HG03108 (cell line): ENCODE measurements around the gene SSH2.
"Not testable (repeated sequence)": the region's sequence is repeated elsewhere in the genome, so short reads cannot be mapped to it uniquely, and the experiment has no call there.

Experiments used
- ATAC-seq: cut with Tn5 transposase; IDR thresholded peaks from one replicate; pipeline ENCODE4 v1.9.1; 2021; ENCODE audit warnings: moderate library complexity; ENCODE audit not compliant: unreplicated experiment

The SSH2 gene

DNA sequence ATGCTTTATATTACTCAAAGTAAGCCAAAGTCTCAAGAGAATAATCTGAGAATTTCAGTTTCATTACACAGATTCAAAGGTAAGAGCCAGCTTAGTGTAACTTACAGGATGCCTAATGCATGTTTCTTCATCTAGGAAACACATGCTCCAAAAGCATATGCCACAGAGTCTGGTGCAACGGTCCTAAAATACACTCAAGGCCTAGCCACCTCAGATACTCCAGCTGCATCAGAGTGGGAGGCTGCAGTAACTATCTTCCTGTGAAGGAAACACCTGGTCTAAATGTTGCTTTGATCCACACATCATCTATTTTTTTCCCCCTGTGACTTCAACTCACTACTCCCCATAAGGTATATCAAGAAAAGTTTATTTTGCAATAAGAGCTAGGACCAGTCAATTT, 255.7 kb downstream of the SSH2 start:
- no peak for ATAC-seq

DNA sequence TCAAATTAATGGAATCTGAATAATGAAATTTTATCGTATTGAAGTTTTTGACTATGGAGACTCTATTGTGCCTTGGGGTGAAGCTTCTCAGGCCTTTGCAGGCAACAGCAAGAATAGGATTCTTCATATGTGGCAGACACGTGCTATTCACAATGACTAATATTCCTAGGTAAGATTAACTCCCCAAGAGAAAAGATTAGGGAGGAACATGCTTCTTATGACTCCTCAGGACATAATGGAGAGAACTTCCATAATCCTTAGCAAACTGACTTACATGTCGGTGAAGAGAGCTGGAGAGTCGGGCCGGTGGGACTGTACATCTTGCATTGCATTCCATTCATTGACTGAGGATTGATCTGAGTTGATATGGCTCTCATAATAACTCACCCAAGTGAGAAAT, 258.4 kb downstream of the SSH2 start:
- ATAC-seq, result no peak

DNA sequence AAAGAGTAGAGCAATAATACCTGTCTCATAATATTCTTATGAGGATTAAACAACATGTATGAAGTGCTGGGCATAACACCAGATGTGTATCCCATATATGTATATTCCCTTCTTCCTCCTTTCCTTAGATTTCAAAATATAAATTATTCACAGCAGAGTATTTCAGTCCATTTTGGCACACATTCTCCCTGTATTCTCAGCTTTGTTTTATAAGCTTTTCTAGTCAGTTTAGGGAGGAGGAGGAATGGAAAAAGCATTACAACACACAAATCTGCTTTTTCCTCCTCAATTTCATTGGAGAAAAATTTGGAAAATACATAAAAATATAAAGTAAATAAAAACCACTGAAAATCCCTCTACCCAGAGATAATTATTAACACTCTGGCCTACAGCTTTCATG, 260.8 kb downstream of the SSH2 start:
- no peak for ATAC-seq

DNA sequence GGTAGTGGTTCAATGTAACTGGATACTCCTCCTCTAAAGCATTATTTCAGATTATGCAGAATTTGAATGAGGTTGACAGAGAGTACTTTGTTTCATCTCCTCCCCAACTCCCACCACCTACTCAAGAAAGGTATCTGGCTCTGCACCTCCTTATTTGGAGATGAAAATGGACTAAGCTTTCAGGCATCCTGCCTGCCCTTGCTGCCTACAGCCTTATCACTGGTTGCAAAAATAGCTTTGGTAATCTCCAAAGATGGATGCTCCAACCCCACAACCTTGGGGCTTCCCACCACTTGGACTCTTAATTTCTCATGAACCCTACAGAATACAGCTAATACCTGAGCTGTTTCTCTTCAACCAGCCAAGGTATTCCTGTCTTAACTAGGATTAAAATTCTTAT, 262.1 kb downstream of the SSH2 start:
- no peak for ATAC-seq

DNA sequence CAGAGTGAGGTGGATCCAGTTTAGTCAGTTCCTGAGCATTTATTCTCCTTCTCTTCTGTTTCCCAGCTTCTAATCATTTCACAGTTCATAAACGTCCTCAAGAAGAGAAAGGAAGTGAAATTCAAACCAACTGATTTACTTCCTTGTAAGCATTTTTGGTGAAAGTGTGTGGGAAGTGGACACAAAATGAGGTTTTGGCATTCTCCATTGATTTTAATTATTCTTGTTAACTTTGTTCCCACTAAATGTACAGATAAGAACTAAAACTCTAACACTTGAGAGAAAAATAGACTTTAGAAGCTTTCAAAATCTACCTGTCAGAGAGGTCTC, 264.6 kb downstream of the SSH2 start:
- ATAC-seq, result no peak

DNA sequence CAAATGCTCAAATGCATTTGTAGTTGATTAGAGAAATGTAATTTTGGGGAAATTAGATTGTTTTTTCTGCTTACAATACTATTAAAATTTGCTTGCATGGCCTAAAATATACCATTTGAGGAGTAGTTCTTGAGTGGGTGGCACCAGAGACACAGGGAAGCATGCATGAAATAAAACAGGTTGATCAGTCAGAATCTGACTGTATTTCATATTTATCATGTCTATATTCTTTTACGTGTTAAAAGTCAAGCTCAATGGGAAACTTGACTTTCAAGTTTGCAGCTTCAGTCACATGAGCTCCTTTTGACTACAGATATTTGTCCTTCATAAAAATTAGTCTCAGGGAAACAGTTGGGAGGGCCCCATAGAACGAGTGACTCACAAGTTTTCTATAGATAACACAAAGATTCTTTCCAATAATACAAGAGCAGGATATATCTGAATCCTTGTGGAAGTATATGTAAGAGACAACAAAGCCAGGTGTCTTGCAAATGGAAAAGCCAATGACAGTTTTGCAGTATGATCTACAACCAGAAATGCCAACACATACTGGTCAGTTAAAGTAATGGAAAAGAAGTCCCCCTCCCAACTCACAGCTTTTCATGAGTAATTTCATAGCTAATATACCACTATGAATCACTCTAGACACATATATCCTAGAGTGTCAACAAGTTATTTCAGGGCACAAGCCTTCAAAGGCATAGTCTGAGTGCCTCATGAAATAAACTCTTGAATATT, 265.1 kb downstream of the SSH2 start:
- ATAC-seq, result no peak

DNA sequence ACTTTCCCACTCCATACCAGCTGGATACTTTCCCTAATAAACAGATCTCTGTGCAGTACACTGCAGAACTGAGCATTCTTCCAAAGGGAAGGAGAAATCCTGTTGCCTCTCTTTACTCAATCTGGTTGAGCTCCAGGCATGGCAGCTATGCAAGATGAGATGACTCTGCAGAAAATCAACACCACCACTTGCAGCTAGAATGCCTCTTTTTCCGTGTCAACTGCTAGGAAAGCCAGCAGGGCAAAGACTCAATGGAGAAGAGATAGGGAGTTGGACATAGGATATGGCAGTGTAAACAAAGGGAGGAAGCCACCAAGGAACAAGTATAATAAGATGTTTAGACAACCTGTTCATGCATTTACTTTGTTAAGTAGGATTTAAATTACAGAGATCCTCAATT, 266.9 kb downstream of the SSH2 start:
- ATAC-seq, result no peak

DNA sequence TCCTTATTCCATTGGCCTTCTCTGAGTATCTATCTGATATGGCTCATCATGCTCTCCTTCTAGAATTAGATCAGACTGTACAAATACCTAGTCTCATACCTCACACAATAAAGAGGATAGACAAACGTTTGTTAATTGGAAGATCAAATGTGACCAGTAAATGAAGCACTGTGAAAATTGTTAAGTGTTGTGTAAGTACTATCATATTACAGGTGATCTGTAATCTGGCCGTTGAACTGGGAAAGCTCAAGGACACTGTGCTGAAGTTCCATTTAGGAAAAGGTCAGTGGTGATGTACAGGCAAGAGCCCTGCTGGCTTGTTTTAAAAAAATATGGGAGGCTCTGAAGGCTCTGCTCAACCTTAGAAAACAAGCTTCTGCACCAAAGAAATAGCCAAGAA, 268.8 kb downstream of the SSH2 start:
- no peak for ATAC-seq

DNA sequence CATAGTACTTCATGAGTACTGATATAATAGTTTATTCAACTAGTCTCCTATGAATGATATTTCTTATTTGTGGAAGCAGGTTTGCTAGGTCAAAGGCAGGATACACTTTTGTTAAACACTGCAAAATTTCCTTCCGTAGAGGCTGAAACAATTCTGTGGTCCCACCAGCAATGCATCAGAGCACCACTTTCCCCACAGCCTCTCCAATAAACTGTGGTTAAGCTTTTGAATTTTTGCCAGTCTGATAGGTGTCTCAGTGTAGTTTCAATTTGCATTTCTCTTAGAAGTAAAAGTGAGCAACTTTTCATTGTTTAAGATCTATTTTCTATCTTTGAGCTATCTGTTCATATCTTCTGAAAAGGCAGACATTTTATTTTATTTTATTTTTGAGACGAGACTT, 270.9 kb downstream of the SSH2 start:
- ATAC-seq, result no peak

DNA sequence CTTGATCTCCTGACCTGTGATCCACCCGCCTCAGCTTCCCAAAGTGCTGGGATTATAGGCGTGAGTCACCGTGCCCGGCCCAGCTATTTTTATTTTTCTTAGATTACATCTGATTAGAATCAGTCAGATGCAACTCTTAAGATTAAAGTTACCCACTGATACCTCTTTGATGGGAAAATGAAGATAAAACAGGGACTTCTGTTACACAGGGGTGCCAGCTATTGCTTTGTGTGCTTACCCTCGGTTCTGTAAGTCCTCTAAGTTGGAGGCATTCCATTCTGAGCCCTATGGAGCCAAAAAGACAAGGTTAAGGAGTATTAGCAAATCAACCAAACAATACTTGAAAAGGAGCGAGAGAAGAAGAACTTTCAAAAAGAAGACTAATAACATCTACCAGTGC, 274.7 kb downstream of the SSH2 start:
- no peak for ATAC-seq

DNA sequence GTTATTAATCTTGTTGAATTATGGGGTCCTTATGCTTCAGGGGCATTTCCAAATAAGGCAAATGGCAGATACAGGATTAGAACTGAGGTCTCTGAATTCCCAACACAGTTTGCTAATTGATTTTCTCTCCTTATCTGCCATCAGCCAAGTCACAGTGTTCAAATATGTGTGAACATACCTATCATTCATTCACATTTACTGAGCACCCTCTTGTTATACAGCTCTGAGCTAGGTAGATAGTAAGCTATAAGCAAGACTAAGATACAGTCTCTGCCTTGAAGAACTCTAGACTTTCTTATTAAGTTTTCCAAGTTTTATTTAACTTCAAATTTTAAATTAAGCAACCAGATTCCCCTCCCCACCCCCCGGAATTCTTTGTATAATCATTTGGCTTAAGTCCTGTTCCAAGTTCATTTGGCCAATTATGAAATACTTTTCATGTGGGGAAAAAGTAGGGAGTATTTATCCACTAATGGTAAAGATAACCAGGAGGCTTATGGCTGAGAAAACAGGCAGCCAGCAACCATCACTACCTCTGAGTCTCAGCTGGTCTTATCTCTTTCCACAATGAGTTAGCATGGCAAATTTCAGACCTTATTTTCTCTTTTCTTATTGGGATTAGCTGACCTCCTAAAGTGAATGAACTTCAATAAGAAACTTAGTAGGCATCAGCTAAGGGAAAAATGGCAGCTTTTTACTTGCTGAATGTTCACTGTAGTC, 275.9 kb downstream of the SSH2 start:
- no peak for ATAC-seq

DNA sequence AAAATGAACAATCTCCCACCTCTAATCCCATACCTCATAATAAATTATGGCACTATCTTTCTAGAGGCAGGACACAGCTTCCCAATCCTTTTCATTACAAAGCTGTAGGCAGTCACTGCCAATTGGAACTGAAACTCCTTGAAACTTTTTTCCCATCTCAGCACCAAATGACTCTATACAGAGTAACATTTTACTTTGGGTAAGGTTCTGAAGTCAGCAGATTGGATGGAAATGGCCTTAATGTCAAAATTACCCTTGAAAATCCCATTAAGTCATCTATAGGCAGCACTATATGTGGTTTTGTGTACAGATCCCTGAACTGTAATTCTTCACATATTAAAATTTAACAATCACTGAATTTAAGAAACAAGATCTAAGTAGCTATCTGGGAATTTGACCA, 277.1 kb downstream of the SSH2 start:
- ATAC-seq, result no peak

DNA sequence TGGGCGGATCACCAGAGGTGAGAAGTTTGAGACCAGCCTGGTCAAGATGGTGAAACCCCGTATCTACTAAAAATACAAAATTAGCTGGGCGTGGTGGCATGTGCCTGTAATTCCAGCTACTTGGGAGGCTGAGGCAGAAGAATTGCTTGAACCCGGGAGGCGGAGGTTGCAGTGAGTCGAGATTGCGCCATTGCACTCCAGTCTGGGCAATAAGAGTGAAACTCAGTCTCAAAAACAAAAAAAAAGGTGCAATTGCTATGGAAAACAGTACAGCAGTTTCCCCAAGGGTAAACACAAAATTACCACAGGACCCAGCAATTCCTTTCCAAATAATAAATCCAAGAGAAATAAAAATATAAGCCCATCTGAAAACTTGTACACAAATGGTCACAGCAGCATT, 278.1 kb downstream of the SSH2 start:
- ATAC-seq, result not testable (repeated sequence)

DNA sequence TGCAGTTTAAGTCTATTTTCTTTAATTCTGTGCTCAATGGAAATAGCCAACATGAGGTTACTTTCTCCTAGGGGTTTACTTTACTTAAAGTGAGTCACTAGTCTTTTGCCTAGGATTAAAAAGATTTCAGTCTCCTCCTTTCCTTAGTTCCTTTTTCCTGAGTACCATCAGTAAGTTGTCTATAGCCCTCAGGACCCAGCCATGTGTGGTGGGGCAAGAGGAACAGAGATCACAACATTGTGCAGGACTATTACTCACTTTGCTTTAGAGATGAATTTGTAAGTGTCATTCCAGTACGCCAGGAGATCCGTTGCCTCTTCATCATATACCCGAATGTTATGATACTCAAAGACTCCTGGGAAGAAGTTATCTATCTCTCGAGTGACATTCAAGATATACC, 279.6 kb downstream of the SSH2 start:
- no peak for ATAC-seq

DNA sequence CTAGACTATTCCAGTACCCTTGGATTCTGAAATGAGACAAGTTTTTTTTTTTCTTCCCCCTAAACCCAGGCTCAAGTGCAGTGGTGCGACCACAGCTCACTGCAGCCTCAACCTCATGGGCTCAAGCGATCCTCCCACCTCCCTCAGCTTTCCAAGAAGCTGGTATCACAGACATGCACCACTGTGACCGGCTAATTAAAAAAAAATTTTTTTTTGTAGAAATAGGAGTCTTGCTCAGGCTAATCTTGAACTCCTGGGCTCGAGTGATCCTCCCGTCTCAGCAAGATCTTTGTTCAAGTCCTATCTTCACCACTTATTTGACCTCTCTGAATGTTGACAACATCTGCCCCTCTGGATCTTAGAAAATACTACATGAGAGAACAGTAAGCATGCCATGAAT, 280.7 kb downstream of the SSH2 start:
- no peak for ATAC-seq

DNA sequence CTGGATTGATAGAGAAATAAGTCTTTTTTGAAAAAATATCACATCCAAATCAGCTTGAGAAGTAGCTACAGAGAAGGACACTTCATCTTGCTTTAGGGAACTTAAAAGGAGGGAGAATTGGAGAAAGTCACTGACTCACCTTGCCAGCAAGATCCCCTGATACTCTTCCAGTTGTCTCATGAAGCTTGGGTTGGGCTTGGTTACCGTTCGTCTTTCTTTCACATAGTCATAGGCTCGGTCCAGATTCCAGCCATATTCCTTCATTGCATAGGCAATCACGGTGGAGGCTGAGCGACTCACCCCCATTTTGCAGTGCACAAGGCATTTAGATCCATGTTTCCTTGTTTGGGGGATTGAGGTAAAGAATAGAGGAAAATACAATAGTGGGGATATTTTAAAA, 282.0 kb downstream of the SSH2 start:
- ATAC-seq, result no peak

DNA sequence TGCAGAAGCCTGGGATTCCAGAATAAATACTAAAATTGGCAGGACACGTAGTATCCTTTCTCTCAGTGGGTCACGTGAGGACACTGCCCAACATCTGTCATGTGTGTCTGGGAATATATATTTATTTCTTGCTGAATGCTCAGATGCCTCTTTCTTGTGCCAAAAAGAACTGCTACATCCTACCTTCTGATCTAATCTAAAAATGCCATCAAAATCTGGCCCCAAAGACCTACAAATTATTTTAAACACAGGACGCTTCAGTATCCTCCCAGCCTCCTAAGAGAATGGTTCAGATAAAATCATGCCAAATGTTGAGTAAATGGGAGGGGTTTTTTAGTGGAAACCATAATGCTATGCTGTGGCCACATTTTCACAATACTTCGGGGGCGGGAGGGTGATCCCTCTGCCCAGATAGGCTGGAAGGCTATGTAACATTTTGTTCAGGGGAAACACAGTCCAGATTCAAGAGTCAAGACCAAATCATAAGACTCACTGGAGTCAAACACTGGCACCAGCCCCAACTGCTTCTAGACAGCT, 284.4 kb downstream of the SSH2 start:
- no peak for ATAC-seq

DNA sequence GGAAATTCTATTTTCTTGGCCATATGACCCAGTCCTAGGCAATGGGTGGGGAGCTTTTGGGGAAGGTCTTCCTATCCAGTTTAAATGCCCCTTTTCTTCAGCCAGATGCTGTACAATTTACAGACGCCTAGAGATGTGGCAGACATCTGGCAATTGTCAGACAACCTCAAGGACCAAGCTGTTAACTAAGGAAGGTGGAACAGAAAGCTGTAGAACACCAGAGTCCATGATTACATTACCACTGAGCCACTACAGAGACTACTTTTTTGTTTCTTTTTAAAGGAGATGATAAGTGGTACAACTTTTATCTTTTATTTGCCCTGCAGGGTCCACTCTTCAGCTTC, 286.2 kb downstream of the SSH2 start:
- no peak for ATAC-seq

DNA sequence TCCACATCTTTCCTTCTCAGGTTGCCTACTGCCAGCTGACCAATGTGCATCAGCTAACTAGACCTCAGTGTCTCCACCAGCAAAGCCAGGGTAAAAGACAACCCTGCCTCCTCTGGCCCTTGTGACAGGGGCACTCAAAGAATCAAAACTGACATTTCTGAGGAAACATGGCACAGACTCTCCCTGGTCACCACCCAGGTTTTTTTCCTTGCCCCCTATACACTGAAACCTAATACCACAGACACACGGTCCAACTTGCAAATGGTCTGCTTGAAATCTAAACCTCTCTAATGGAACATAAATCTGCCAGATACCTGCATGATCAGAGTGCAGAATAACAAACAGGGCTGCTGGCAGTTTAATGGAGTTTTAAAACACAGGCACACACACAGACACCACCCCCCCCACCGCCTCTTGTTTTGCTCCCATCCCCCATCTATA, 287.8 kb downstream of the SSH2 start:
- no peak for ATAC-seq

DNA sequence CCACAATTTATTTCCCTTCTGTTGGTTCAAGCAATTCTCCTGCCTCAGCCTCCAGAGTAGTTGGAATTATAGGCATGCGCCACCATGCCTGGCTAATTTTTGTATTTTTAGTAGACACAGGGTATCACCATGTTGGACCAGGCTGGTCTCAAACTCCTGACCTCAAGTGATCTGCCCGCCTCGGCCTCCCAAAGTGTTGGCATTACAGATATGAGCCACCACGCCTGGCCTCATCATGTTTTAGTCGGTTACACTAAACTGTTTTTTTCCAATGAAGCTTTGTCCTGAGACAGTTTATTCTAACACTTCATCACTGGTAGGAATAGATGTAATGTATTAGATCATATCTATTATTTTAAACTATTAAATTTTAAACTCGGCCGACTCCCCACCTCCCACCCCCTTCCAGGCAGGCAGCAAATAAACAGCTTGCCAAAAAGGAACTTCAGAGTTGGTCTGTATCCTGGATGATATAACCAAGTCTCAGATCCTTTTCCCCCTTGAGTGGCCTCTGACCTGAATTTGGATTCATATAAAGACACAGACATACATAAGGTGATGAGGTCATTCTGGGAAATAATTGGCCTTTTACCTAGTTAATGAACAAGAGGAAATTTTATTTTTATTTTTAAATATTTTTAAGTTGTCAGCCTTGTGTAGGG, 288.9 kb downstream of the SSH2 start:
- ATAC-seq, result no peak

DNA sequence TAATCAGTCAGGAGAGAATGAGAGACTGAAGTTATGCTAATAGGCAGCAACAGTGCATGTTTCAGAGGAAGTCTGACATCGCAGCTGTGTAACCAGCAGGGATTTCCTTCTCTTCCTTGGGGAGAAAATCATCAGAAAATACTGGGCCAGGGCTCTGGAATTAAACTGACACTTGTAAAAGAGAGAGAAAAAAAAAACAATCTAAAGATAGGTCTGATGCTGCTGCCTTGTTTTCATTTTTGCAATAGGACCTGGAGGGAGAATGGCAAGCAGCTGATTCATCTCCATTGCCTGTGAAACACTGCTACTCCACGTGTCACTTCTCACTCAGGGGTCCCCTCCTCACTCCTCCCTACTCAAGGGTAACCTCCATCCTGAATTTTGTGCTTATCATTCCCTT, 289.6 kb downstream of the SSH2 start:
- no peak for ATAC-seq

DNA sequence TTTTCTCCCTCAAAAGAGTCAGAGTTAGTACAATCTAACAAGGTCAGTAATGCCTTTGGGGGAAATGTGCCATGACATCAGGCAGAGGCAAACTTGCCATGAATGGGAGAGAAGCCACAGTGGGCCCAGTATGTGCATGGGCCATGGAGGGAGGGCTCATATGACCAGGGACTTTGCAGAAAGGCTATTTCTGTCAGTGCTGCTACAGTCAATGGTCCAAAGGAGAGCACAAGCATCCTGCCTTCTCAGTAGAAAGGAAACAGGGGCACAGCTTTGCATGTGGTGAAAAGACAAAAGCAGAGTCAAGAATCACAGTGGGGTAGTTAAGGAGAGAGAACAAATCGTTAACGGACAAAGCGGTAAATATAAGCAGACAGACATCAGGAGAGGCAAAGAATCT, 296.1 kb downstream of the SSH2 start:
- no peak for ATAC-seq
